CD14-positive monocyte (primary cell): Measurements from ENCODE around the gene PIK3C3. TPM values are rescaled to one million over a fixed set of nuclear protein-coding genes. Genes with fewer than 3 reads are reported as not detected.

ENCODE experiments used
- DNase-seq, 3 donors: peaks; one replicate each; pipeline ENCODE4 v3.0.0-alpha.2; 2011 to 2022
- H2AFZ ChIP-seq: 2 replicates; pipeline ENCODE4 v1.6.0; 2012; ENCODE audit warnings: mild to moderate bottlenecking, low read depth, low read length, inconsistent platforms; ENCODE audit not compliant: insufficient read depth, poor library complexity, severe bottlenecking
- H3K27ac ChIP-seq, 2 donors: 1 replicate in 1 of 2; 2 replicates in 1 of 2; pipeline ENCODE4 v1.5.1; 2012 to 2013; ENCODE audit warnings: low read length in 2 of 2, control low read depth in 1 of 2, inconsistent platforms in 1 of 2, low read depth in 1 of 2, mild to moderate bottlenecking in 1 of 2
- H3K27me3 ChIP-seq, 2 donors: one replicate each; pipeline versions ENCODE4 v1.6.0 to v1.6.1; 2011 to 2013; ENCODE audit warnings: low read length in 2 of 2; ENCODE audit not compliant: control insufficient read depth in 2 of 2, insufficient read depth in 2 of 2
- H3K36me3 ChIP-seq, 2 donors: replicated peaks in 1 of 2; 1 replicate in 1 of 2; 2 replicates in 1 of 2; pipeline versions ENCODE4 v1.5.1 to v1.6.1; 2012 to 2013; ENCODE audit warnings: low read length in 2 of 2, control low read depth in 1 of 2, inconsistent platforms in 1 of 2, mild to moderate bottlenecking in 1 of 2; ENCODE audit not compliant: insufficient read depth in 2 of 2, control insufficient read depth in 1 of 2
- H3K4me1 ChIP-seq, 2 donors: 1 replicate in 1 of 2; 2 replicates in 1 of 2; pipeline versions ENCODE4 v1.5.1 to v1.6.1; 2012 to 2013; ENCODE audit warnings: low read length in 2 of 2, control low read depth in 1 of 2, inconsistent platforms in 1 of 2, mild to moderate bottlenecking in 1 of 2, moderate library complexity in 1 of 2; ENCODE audit not compliant: insufficient read depth in 2 of 2, control insufficient read depth in 1 of 2
- H3K4me2 ChIP-seq: replicated peaks from 2 replicates; pipeline ENCODE3; 2012; ENCODE audit warnings: low read length, moderate library complexity, mild to moderate bottlenecking; ENCODE audit not compliant: poor library complexity, severe bottlenecking; ENCODE audit errors: extremely low read depth
- H3K4me3 ChIP-seq, 3 experiments: fragments of 200-600 bp in 1 of 3; sonication (generic) in 1 of 3; replicated peaks in 1 of 3; 1 replicate in 2 of 3; 2 replicates in 1 of 3; pipeline ENCODE4 v1.5.1; 2011 to 2013; ENCODE audit warnings: low read length in 3 of 3, mild to moderate bottlenecking in 3 of 3, control low read depth in 2 of 3, low read depth in 2 of 3, inconsistent platforms in 1 of 3, moderate library complexity in 1 of 3
- H3K79me2 ChIP-seq: 2 replicates; pipeline ENCODE4 v1.6.0; 2012; ENCODE audit warnings: mild to moderate bottlenecking, control low read depth, inconsistent platforms, low read length, moderate library complexity; ENCODE audit not compliant: insufficient read depth
- H3K9ac ChIP-seq: 2 replicates; pipeline ENCODE4 v1.6.0; 2017; ENCODE audit warnings: low read length, mild to moderate bottlenecking; ENCODE audit not compliant: insufficient read depth, poor library complexity, severe bottlenecking
- H3K9me3 ChIP-seq, 2 donors: replicated peaks in 1 of 2; 1 replicate in 1 of 2; 2 replicates in 1 of 2; pipeline versions ENCODE4 v1.5.1 to v1.6.1; 2012 to 2013; ENCODE audit warnings: low read length in 2 of 2, control low read depth in 1 of 2; ENCODE audit not compliant: control insufficient read depth in 1 of 2, insufficient read depth in 1 of 2
- H4K20me1 ChIP-seq: 2 replicates; pipeline ENCODE4 v1.6.0; 2012; ENCODE audit warnings: mild to moderate bottlenecking, low read length, control low read depth, moderate library complexity; ENCODE audit not compliant: insufficient read depth
- H3K27ac Mint-ChIP-seq, 7 donors: one replicate each; pipeline ENCODE4 v1.8.0; 2020; ENCODE audit warnings: mild to moderate bottlenecking in 7 of 7, mixed read lengths in 7 of 7, moderate library complexity in 6 of 7, inconsistent platforms in 2 of 7
- H3K27me3 Mint-ChIP-seq, 3 donors: one replicate each; pipeline ENCODE4 v1.8.0; 2021 to 2022; ENCODE audit warnings: low read depth in 3 of 3, mild to moderate bottlenecking in 3 of 3, mixed read lengths in 3 of 3, moderate library complexity in 3 of 3, inconsistent platforms in 1 of 3
- H3K36me3 Mint-ChIP-seq, 2 donors: one replicate each; pipeline ENCODE4 v1.8.0; 2020; ENCODE audit warnings: mixed read lengths in 2 of 2, inconsistent platforms in 1 of 2, mild to moderate bottlenecking in 1 of 2
- H3K4me1 Mint-ChIP-seq: one replicate; pipeline ENCODE4 v1.8.0; 2020; ENCODE audit warnings: mild to moderate bottlenecking, mixed read lengths
- H3K4me3 Mint-ChIP-seq, 2 donors: one replicate each; pipeline ENCODE4 v1.8.0; 2020; ENCODE audit warnings: mild to moderate bottlenecking in 2 of 2, mixed read lengths in 2 of 2, moderate library complexity in 1 of 2
- H3K9me3 Mint-ChIP-seq, 7 donors: one replicate each; pipeline ENCODE4 v1.8.0; 2020 to 2022; ENCODE audit warnings: mixed read lengths in 7 of 7, mild to moderate bottlenecking in 6 of 7, moderate library complexity in 6 of 7, inconsistent platforms in 2 of 7
- whole genome bisulfite sequencing: methylation state at CpG from one replicate; pipeline ENCODE4 v1.1.5; 2013; ENCODE audit warnings: missing lambda C conversion rate; ENCODE audit not compliant: insufficient coverage; 5-methylcytosine and 5-hydroxymethylcytosine counted together
- intact Hi-C, 2 donors: fragments of 100-400 bp; cut with micrococcal nuclease; formaldehyde crosslinking; loops; one replicate each; pipeline versions ENCODE4 v1.15.0 to v1.15.1; 2023
- polyA plus RNA-seq, 3 donors: library from polyadenylated mRNA; depleted of rRNA in 1 of 3; unstranded in 2 of 3; stranded (reverse) in 1 of 3; fragments of 300-500 nt in 2 of 3; fragments of >200 nt in 1 of 3; fragmentation: Illumina TruSeq in 2 of 3; gene quantifications; 1 replicate in 2 of 3; 2 replicates in 1 of 3; pipeline ENCODE4 v1.2.3, GENCODE V29; 2012 to 2021
- TF ChIP-seq, protein P1 (sequence below): fragments of 200-600 bp; IDR thresholded peaks from one replicate; pipeline ENCODE4 v1.8.0; 2022; ENCODE audit warnings: antibody characterized with exemption, mild to moderate bottlenecking

PIK3C3 gene
- polyA plus RNA-seq, 3 donors: 16.5 to 29.1 (median 25.9) TPM

DNA sequence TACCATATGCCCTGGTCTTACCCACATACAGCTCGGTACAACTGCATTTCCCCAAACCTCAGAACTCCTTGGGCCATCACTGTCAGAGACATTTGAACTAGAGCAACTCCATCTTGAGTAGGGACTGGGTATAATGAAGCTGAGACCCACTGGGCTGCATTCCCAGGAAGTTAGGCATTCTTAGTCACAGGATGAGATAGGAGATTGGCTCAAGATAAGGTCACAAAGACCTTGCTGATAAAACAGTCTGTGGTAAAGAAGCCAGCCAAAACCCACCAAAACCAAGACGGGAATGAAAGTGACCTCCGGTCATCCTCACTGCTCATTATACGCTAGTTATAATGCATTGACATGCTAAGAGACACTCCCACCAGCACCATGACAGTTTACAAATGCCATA, 131.3 kb downstream of the PIK3C3 start:
- WGBS: no CpG with 5 or more reads among the region's 4 CpGs
- Histone ChIP-seq H3K4me1 (no peaks in the 10 kb centered on the region), H3K27me3 (no peaks in the 10 kb centered on the region), H3K27ac (no peak overlapping the region), H3K36me3 (peaks cover 13 to 31% of the 10 kb centered on the region in 2 donors), H3K4me2 (no peak overlapping the region), H3K79me2 (no peaks in the 10 kb centered on the region), H2AFZ (no peak overlapping the region), H3K9ac (no peak overlapping the region), H4K20me1 (no peaks in the 10 kb centered on the region), H3K9me3 (no peaks in the 10 kb centered on the region), H3K4me3 (no peak overlapping the region)
- H3K36me3 Mint-ChIP-seq: peaks cover 31 to 34% of the 10 kb centered on the region in 2 donors
- no peaks in the 10 kb centered on the region for H3K4me1 Mint-ChIP-seq
- TF ChIP-seq, protein P1, sequence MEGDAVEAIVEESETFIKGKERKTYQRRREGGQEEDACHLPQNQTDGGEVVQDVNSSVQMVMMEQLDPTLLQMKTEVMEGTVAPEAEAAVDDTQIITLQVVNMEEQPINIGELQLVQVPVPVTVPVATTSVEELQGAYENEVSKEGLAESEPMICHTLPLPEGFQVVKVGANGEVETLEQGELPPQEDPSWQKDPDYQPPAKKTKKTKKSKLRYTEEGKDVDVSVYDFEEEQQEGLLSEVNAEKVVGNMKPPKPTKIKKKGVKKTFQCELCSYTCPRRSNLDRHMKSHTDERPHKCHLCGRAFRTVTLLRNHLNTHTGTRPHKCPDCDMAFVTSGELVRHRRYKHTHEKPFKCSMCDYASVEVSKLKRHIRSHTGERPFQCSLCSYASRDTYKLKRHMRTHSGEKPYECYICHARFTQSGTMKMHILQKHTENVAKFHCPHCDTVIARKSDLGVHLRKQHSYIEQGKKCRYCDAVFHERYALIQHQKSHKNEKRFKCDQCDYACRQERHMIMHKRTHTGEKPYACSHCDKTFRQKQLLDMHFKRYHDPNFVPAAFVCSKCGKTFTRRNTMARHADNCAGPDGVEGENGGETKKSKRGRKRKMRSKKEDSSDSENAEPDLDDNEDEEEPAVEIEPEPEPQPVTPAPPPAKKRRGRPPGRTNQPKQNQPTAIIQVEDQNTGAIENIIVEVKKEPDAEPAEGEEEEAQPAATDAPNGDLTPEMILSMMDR: no peak
- H3K4me3 Mint-ChIP-seq: no peak overlapping the region
- H3K27ac Mint-ChIP-seq: no peak overlapping the region
- peaks cover 0 to 1% (median 0%) of the 10 kb centered on the region in 3 donors for H3K27me3 Mint-ChIP-seq
- DNase-seq: no peak
- peaks cover 0 to 6% (median 0%) of the 10 kb centered on the region in 7 donors for H3K9me3 Mint-ChIP-seq
- intact Hi-C loops: no loop called here

DNA sequence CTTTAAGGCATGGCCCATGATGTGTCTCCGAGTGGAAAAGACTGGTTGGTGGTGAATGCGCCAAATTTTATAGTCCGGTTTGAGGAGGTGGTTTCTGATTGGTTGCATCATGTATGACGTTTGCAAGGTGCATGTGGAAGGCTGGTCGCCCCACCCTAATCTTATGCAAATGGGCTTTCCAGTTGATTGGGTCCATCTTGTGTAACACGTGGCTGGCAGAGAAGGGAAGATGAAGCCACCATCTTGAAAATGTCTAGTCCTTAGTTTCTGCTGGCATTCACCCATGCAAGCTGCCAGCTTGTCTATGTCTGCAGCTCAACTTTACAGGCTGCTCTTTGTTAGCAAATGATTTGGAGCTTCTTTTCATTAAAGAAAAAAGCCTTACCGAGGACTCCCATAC, 132.2 kb downstream of the PIK3C3 start:
- Mint-ChIP-seq H3K9me3 (peaks cover 0 to 6% (median 0%) of the 10 kb centered on the region in 7 donors), H3K4me1 (no peaks in the 10 kb centered on the region), H3K36me3 (peaks cover 22 to 25% of the 10 kb centered on the region in 2 donors), H3K4me3 (no peak overlapping the region), H3K27me3 (no peaks in the 10 kb centered on the region), H3K27ac (no peak overlapping the region)
- Histone ChIP-seq H3K79me2 (no peaks in the 10 kb centered on the region), H3K27me3 (no peaks in the 10 kb centered on the region), H4K20me1 (no peaks in the 10 kb centered on the region), H3K4me1 (no peaks in the 10 kb centered on the region), H2AFZ (no peak overlapping the region), H3K27ac (no peak overlapping the region), H3K9ac (no peak overlapping the region), H3K4me3 (no peak overlapping the region), H3K9me3 (no peaks in the 10 kb centered on the region), H3K4me2 (no peak overlapping the region), H3K36me3 (peaks cover 8 to 25% of the 10 kb centered on the region in 2 donors)
- 98% methylated on average over 6 of the region's 7 CpGs for WGBS
- no peak for DNase-seq
- TF ChIP-seq, protein P1: no peak
- intact Hi-C loops: no loop called here
